GM18505 (cell line): ENCODE measurements around the gene PROX1.

Experiments
- ATAC-seq: cut with Tn5 transposase; IDR thresholded peaks from one replicate; pipeline ENCODE4 v1.9.1; 2021; ENCODE audit not compliant: unreplicated experiment
- POLR2A ChIP-seq: IDR thresholded peaks from 4 replicates; pipeline ENCODE4 v1.6.1; 2011; ENCODE audit warnings: borderline replicate concordance; ENCODE audit not compliant: insufficient read depth, insufficient read length; ENCODE audit errors: extremely low read depth

PROX1 gene

GRCh38 chr1:213987927-213988506, at the start of gene PROX1:
Gene PROX1, plus strand, starts transcription at chr1:213987973. Its CDS starts 8,563 bp downstream, at chr1:213996536.
- no peak for TF ChIP-seq POLR2A
- peak; percentile 68 for ATAC-seq

GRCh38 chr1:213938776-213939175, 49.0 kb upstream of the PROX1 start:
- ATAC-seq, result no peak
- no peak for TF ChIP-seq POLR2A

GRCh38 chr1:213939888-213940287, 47.9 kb upstream of the PROX1 start:
- no peak for TF ChIP-seq POLR2A
- no peak for ATAC-seq

GRCh38 chr1:213940947-213941346, 46.8 kb upstream of the PROX1 start:
- no peak for TF ChIP-seq POLR2A
- no peak for ATAC-seq

GRCh38 chr1:213942061-213942460, 45.7 kb upstream of the PROX1 start:
- TF ChIP-seq POLR2A, result no peak

GRCh38 chr1:213947200-213947801, 40.5 kb upstream of the PROX1 start:
- no peak for ATAC-seq
- no peak for TF ChIP-seq POLR2A

More at GRCh38 chr1:213942061-213942460, 45.7 kb upstream of the PROX1 start:
- no peak for ATAC-seq

- TF ChIP-seq POLR2A, result no peak
- no peak for ATAC-seq
Measured at GRCh38 chr1:213951876-213952275, 35.9 kb upstream of the PROX1 start.

GRCh38 chr1:213953806-213954205, 34.0 kb upstream of the PROX1 start:
- TF ChIP-seq POLR2A, result no peak
- no peak for ATAC-seq

GRCh38 chr1:213956295-213956770, 31.4 kb upstream of the PROX1 start:
- no peak for TF ChIP-seq POLR2A
- no peak for ATAC-seq

- TF ChIP-seq POLR2A, result no peak
- ATAC-seq, result no peak
Measured at GRCh38 chr1:213958346-213958745, 29.4 kb upstream of the PROX1 start.

GRCh38 chr1:213960963-213961362, 26.8 kb upstream of the PROX1 start:
- no peak for ATAC-seq
- no peak for TF ChIP-seq POLR2A

GRCh38 chr1:213962508-213962907, 25.3 kb upstream of the PROX1 start:
- no peak for TF ChIP-seq POLR2A
- no peak for ATAC-seq

- no peak for TF ChIP-seq POLR2A
Measured at GRCh38 chr1:213966122-213966521, 21.7 kb upstream of the PROX1 start.

GRCh38 chr1:213968146-213968825, 19.5 kb upstream of the PROX1 start:
- no peak for ATAC-seq
- no peak for TF ChIP-seq POLR2A

More at GRCh38 chr1:213966122-213966521, 21.7 kb upstream of the PROX1 start:
- ATAC-seq, result no peak

- no peak for TF ChIP-seq POLR2A
- ATAC-seq, result no peak
Measured at GRCh38 chr1:213969958-213970555, 17.7 kb upstream of the PROX1 start.
